H1 (cell line): ENCODE data around the gene CTSA. TPM values are rescaled to one million over a fixed set of nuclear protein-coding genes. Genes with fewer than 3 reads are reported as not detected.

ENCODE experiments used
- CTCF ChIA-PET: fragments of 300-600 bp; sonication (Branson Sonifier 250); formaldehyde crosslinking; loops from one replicate; lab custom pipeline; 2021; ENCODE audit not compliant: partially characterized antibody; lab: Charles Lee
- POLR2A ChIA-PET: fragments of 300-600 bp; sonication (Branson Sonifier 250); formaldehyde crosslinking; loops from one replicate; lab custom pipeline; 2021; ENCODE audit warnings: inconsistent platforms; ENCODE audit not compliant: partially characterized antibody; lab: Charles Lee
- DNase-seq, 2 experiments: peaks; one replicate each; pipeline versions ENCODE4 v3.0.0 to v3.0.0-alpha.2; 2010 to 2022; ENCODE audit warnings: low spot score in 2 of 2, low read depth in 1 of 2, mixed read lengths in 1 of 2
- FAIRE-seq: peaks from 2 replicates; lab custom pipeline; 2011; peaks lifted over from hg19 to GRCh38; lab: Jason Lieb, UNC
- H2AFZ ChIP-seq: 2 replicates; pipeline ENCODE4 v1.8.1; 2012; ENCODE audit warnings: low read length, inconsistent platforms
- H2AK5ac ChIP-seq: 2 replicates; pipeline ENCODE4 v1.6.1; 2013; ENCODE audit warnings: low read depth, low read length
- H2BK120ac ChIP-seq: replicated peaks from 2 replicates; pipeline ENCODE3; 2013; ENCODE audit warnings: low read depth, low read length, inconsistent platforms
- H2BK12ac ChIP-seq: 2 replicates; pipeline ENCODE4 v1.6.1; 2013; ENCODE audit warnings: low read depth, low read length
- H2BK15ac ChIP-seq: 2 replicates; pipeline ENCODE4 v1.6.1; 2013; ENCODE audit warnings: low read length
- H2BK20ac ChIP-seq: 2 replicates; pipeline ENCODE4 v1.6.1; 2013; ENCODE audit warnings: low read length
- H2BK5ac ChIP-seq: 2 replicates; pipeline ENCODE4 v1.6.1; 2013; ENCODE audit warnings: low read depth, low read length
- H3K14ac ChIP-seq: 2 replicates; pipeline ENCODE4 v1.6.1; 2013; ENCODE audit warnings: inconsistent platforms; ENCODE audit not compliant: insufficient read length
- H3K18ac ChIP-seq: 2 replicates; pipeline ENCODE4 v1.6.1; 2013; ENCODE audit warnings: low read length; ENCODE audit errors: extremely low read depth
- H3K23ac ChIP-seq: 2 replicates; pipeline ENCODE4 v1.6.1; 2013; ENCODE audit warnings: inconsistent platforms; ENCODE audit not compliant: insufficient read length
- H3K23me2 ChIP-seq: 2 replicates; pipeline ENCODE4 v1.6.1; 2013; ENCODE audit warnings: low read depth, low read length
- H3K27ac ChIP-seq: 2 replicates; pipeline ENCODE4 v1.6.1; 2011; ENCODE audit warnings: low read depth, low read length, inconsistent platforms
- H3K27me3 ChIP-seq, 4 experiments: replicated peaks in 1 of 4; 1 replicate in 1 of 4; 2 replicates in 3 of 4; pipeline versions ENCODE4 v1.6.1 to v1.8.1; 2011 to 2013; ENCODE audit warnings: low read length in 3 of 4, mild to moderate bottlenecking in 3 of 4, inconsistent platforms in 2 of 4, mixed read lengths in 2 of 4, moderate library complexity in 1 of 4; ENCODE audit not compliant: control insufficient read depth in 3 of 4, insufficient read depth in 3 of 4; ENCODE audit errors: extremely low read depth in 1 of 4
- H3K36me3 ChIP-seq, 4 experiments: 2 replicates each; pipeline versions ENCODE4 v1.6.1 to v1.8.1; 2011 to 2013; ENCODE audit warnings: mild to moderate bottlenecking in 4 of 4, low read length in 3 of 4, moderate library complexity in 2 of 4, control low read depth in 1 of 4, inconsistent platforms in 1 of 4; ENCODE audit not compliant: insufficient read depth in 4 of 4, control insufficient read depth in 2 of 4
- H3K4ac ChIP-seq: replicated peaks from 2 replicates; pipeline ENCODE3; 2013; ENCODE audit warnings: low read length, low read depth, mixed read lengths, inconsistent platforms; ENCODE audit not compliant: insufficient read length
- H3K4me1 ChIP-seq, 4 experiments: replicated peaks in 1 of 4; 1 replicate in 1 of 4; 2 replicates in 3 of 4; pipeline versions ENCODE4 v1.6.1 to v1.8.1; 2011 to 2013; ENCODE audit warnings: low read length in 3 of 4, inconsistent platforms in 2 of 4, mixed read lengths in 1 of 4; ENCODE audit not compliant: insufficient read depth in 4 of 4, control insufficient read depth in 3 of 4
- H3K4me2 ChIP-seq, 2 experiments: 2 replicates each; pipeline versions ENCODE4 v1.6.1 to v1.8.1; 2011 to 2013; ENCODE audit warnings: low read depth in 2 of 2, low read length in 2 of 2, control low read depth in 1 of 2, inconsistent platforms in 1 of 2, mild to moderate bottlenecking in 1 of 2; ENCODE audit not compliant: insufficient read depth in 1 of 2
- H3K4me3 ChIP-seq, 4 experiments: fragments of 200-600, 300-600 bp in 1 of 4; sonication (generic), shearing (Covaris generic), sonication (Bioruptor Twin) in 1 of 4; 2 replicates each; pipeline versions ENCODE4 v1.5.1 to v1.8.1; 2011 to 2016; ENCODE audit warnings: low read length in 4 of 4, low read depth in 3 of 4, control low read depth in 2 of 4, inconsistent platforms in 2 of 4, mild to moderate bottlenecking in 2 of 4, mixed read lengths in 1 of 4, moderate library complexity in 1 of 4; ENCODE audit not compliant: insufficient read depth in 2 of 4; ENCODE audit errors: extremely low read depth in 1 of 4
- H3K56ac ChIP-seq: replicated peaks from 2 replicates; pipeline ENCODE3; 2013; ENCODE audit warnings: low read depth, mild to moderate bottlenecking, mixed read lengths, low read length, inconsistent platforms; ENCODE audit not compliant: insufficient read length
- H3K79me1 ChIP-seq: 2 replicates; pipeline ENCODE4 v1.6.1; 2013; ENCODE audit warnings: low read depth, low read length, control low read depth
- H3K79me2 ChIP-seq, 2 experiments: 2 replicates each; pipeline versions ENCODE4 v1.6.1 to v1.8.1; 2012 to 2013; ENCODE audit warnings: low read length in 2 of 2, mild to moderate bottlenecking in 2 of 2, inconsistent platforms in 1 of 2; ENCODE audit not compliant: insufficient read depth in 2 of 2, control insufficient read depth in 1 of 2
- H3K9ac ChIP-seq, 4 experiments: replicated peaks in 1 of 4; 1 replicate in 1 of 4; 2 replicates in 3 of 4; pipeline versions ENCODE4 v1.6.1 to v1.8.1; 2011 to 2013; ENCODE audit warnings: low read depth in 3 of 4, low read length in 3 of 4, control low read depth in 2 of 4, mild to moderate bottlenecking in 2 of 4, moderate library complexity in 2 of 4, inconsistent platforms in 1 of 4; ENCODE audit errors: extremely low read depth in 1 of 4
- H3K9me3 ChIP-seq, 2 experiments: 2 replicates each; pipeline versions ENCODE4 v1.6.1 to v1.8.1; 2012 to 2013; ENCODE audit warnings: mild to moderate bottlenecking in 2 of 2, moderate library complexity in 2 of 2, control low read depth in 1 of 2, inconsistent platforms in 1 of 2, low read depth in 1 of 2, low read length in 1 of 2, mixed read lengths in 1 of 2; ENCODE audit not compliant: insufficient read depth in 2 of 2
- H4K20me1 ChIP-seq, 2 experiments: replicated peaks in 1 of 2; 2 replicates each; pipeline versions ENCODE3 to v1.8.1; 2011 to 2013; ENCODE audit warnings: inconsistent platforms in 2 of 2, low read length in 2 of 2, mild to moderate bottlenecking in 1 of 2; ENCODE audit not compliant: insufficient read depth in 2 of 2, control insufficient read depth in 1 of 2
- H4K5ac ChIP-seq: 2 replicates; pipeline ENCODE4 v1.6.1; 2013; ENCODE audit warnings: low read length, low read depth, mixed read lengths, inconsistent platforms; ENCODE audit not compliant: insufficient read length
- H4K8ac ChIP-seq: 2 replicates; pipeline ENCODE4 v1.8.0; 2013; ENCODE audit warnings: mild to moderate bottlenecking, moderate library complexity, low read length, inconsistent platforms; ENCODE audit not compliant: insufficient read depth; ENCODE audit errors: extremely low read depth
- H4K91ac ChIP-seq: replicated peaks from 2 replicates; pipeline ENCODE3; 2013; ENCODE audit warnings: low read length, mixed read lengths, inconsistent platforms; ENCODE audit not compliant: insufficient read length
- CBX8 ChIP-seq: fragments of 300-800, 300-1000 bp; sonication (generic); IDR thresholded peaks from 2 replicates; pipeline ENCODE4 v1.7.1; 2016; ENCODE audit warnings: low read depth, low read length, borderline replicate concordance
- CHD1 ChIP-seq: IDR thresholded peaks from 2 replicates; pipeline ENCODE4 v1.6.1; 2012; ENCODE audit warnings: low read depth, low read length, improper control_type of control experiment
- TEAD4 ChIP-seq: IDR thresholded peaks from 2 replicates; pipeline ENCODE4 v1.6.1; 2012; ENCODE audit warnings: low read depth, low read length, inconsistent platforms, mixed read lengths
- WGBS, 2 experiments: shearing (Covaris generic) in 1 of 2; methylation state at CpG; one replicate each; pipeline versions ENCODE4 v1.1.6 to v1.1.7; 2013 to 2015; ENCODE audit warnings: low lambda C conversion rate in 2 of 2, mixed read lengths in 2 of 2, inconsistent platforms in 1 of 2, low coverage in 1 of 2, missing lambda C conversion rate in 1 of 2; ENCODE audit not compliant: insufficient replicate concordance in 2 of 2, insufficient coverage in 1 of 2, insufficient read length in 1 of 2; ENCODE audit errors: extremely low coverage in 1 of 2, missing lambda C conversion rate in 1 of 2; 5-methylcytosine and 5-hydroxymethylcytosine counted together
- polyA plus RNA-seq, 7 experiments: library from polyadenylated mRNA; depleted of rRNA in 3 of 7; stranded (reverse) in 5 of 7; unstranded in 2 of 7; fragments of >200 nt in 5 of 7; fragments of 200-250 nt in 2 of 7; gene quantifications; 1 replicate in 5 of 7; 2 replicates in 1 of 7; 4 replicates in 1 of 7; pipeline versions ENCODE4 v1.2.1 to v1.2.3, GENCODE V29; 2011 to 2013; ENCODE audit warnings: missing spikeins in 2 of 7, mixed read lengths in 2 of 7
- total RNA-seq: library from RNA; stranded (reverse); fragmentation: NEBNext Ultra II Directional; extraction: Animal tissue kit (Norgen Biotek cat#: 25700); gene quantifications from 2 replicates; pipeline ENCODE4 v1.2.1, GENCODE V29; 2021

The CTSA gene
- total and polyA plus RNA-seq, 2 of the 8 experiments (the other 6 are each of a cell fraction or from before 2014, with no cell fraction given): 49.7 to 74.0 TPM

GRCh38 chr20:45918182-45918737, 27.1 kb downstream of the CTSA start:
- no peaks in the 10 kb centered on the region for H4K20me1 ChIP-seq
- no peak overlapping the region for H3K56ac ChIP-seq
- no peaks in the 10 kb centered on the region for H3K36me3 ChIP-seq
- H3K4me3 ChIP-seq: no peak overlapping the region
- H3K4me1 ChIP-seq: peaks cover 0 to 3% (median 0%) of the 10 kb centered on the region in 4 experiments; a peak in 1 of 7 replicates
- DNase-seq (no peak), FAIRE-seq (no peak)
- 0 out of 2 replicates have a peak overlapping the region, but pooled peaks have one; percentile 46 for H2BK15ac ChIP-seq
- no peak overlapping the region for H4K5ac ChIP-seq
- H3K79me2 ChIP-seq: no peaks in the 10 kb centered on the region
- H2AK5ac ChIP-seq: no peak overlapping the region
- no peaks in the 10 kb centered on the region for H3K23me2 ChIP-seq
- no peak overlapping the region for H2BK20ac ChIP-seq
- H3K23ac ChIP-seq: no peak overlapping the region
- no peak overlapping the region for H3K4me2 ChIP-seq
- no peak overlapping the region for H3K18ac ChIP-seq
- no peak overlapping the region for H2BK120ac ChIP-seq
- H2BK12ac ChIP-seq: no peak overlapping the region
- H3K9me3 ChIP-seq: no peaks in the 10 kb centered on the region
- no peak overlapping the region for H2BK5ac ChIP-seq
- H3K14ac ChIP-seq: no peak overlapping the region
- no peak overlapping the region for H3K9ac ChIP-seq
- H3K79me1 ChIP-seq: no peaks in the 10 kb centered on the region
- no peak overlapping the region for H3K4ac ChIP-seq
- CTCF ChIA-PET: interaction anchor here (0.6 to 1.4 kb wide), 3 partner anchors 12 to 15 kb away, joined by 3 to 4 read pairs (median 3); no protein-coding TSS in a partner anchor
- POLR2A ChIA-PET: interaction anchor here (1.0 to 11.8 kb wide), 4 partner anchors 8 to 21 kb away, joined by 4 to 165 read pairs (median 5); partner anchors contain the start of gene PCIF1
- no peak overlapping the region for H3K27ac ChIP-seq
- 97% methylated on average over 5 of the region's 5 CpGs; no CpG with 5 or more reads in 1 of the 2 experiments for WGBS, 2 experiments
- H4K91ac ChIP-seq: no peak overlapping the region
- no peak overlapping the region for H4K8ac ChIP-seq
- TF ChIP-seq CHD1 (no peak), TEAD4 (no peak), CBX8 (no peak)
- H2AFZ ChIP-seq: no peak overlapping the region
- H3K27me3 ChIP-seq: no peaks in the 10 kb centered on the region
